Measurements from ENCODE around the gene UBE2Z.

Gene UBE2Z

GRCh38 chr17:48960834-48961515 lies 52.8 kb downstream of the UBE2Z start:
- no peak for DNase-seq (ENCODE audit: low read depth in 2 of 2)

GRCh38 chr17:48961516-48962233 lies 53.5 kb downstream of the UBE2Z start:
- no peak for DNase-seq (ENCODE audit: low read depth in 2 of 2)

- no peak for DNase-seq (ENCODE audit: low read depth in 2 of 2)
Observed at GRCh38 chr17:48970224-48970623, 62.0 kb downstream of the UBE2Z start.

- no peak for DNase-seq (ENCODE audit: low read depth in 2 of 2)
Observed at GRCh38 chr17:48970865-48971687, 62.9 kb downstream of the UBE2Z start.

GRCh38 chr17:48972749-48973097 lies 64.5 kb downstream of the UBE2Z start:
- DNase-seq (ENCODE audit: low read depth in 2 of 2), result no peak

- no peak for DNase-seq (ENCODE audit: low read depth in 2 of 2)
Observed at GRCh38 chr17:48973806-48974205, 65.6 kb downstream of the UBE2Z start.
